GM19043 (cell line): ENCODE results near the gene PCNX3.

Experiments
- ATAC-seq: cut with Tn5 transposase; IDR thresholded peaks from one replicate; pipeline ENCODE4 v1.9.1; 2021; ENCODE audit warnings: low read depth; ENCODE audit not compliant: unreplicated experiment

Gene PCNX3

DNA sequence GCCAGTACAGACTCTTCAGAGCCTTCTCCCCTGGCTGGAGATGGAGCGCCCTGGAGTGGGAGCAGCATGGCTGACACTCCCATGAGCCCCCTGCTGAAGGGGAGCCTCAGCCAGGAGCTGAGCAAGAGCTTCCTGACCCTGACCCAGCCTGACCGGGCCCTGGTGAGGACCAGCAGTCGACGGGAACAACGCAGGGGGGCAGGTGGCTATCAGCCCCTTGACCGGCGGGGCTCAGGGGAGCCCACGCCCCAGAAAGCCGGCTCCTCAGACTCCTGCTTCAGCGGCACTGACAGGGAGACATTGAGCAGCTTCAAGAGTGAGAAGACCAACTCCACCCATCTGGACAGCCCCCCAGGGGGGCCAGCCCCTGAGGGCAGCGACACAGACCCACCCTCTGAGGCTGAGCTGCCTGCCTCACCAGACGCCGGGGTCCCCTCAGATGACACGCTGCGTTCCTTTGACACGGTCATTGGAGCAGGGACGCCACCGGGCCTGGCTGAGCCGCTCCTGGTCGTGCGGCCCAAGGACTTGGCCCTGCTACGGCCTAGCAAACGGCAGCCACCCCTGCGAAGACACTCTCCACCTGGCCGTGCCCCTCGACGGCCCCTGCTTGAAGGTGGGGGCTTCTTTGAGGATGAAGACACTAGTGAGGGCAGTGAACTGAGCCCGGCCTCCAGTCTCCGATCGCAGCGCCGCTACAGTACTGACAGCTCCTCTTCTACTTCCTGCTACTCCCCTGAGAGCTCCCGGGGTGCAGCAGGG is 2.6 kb downstream of the PCNX3 start:
- ATAC-seq, result no peak

DNA sequence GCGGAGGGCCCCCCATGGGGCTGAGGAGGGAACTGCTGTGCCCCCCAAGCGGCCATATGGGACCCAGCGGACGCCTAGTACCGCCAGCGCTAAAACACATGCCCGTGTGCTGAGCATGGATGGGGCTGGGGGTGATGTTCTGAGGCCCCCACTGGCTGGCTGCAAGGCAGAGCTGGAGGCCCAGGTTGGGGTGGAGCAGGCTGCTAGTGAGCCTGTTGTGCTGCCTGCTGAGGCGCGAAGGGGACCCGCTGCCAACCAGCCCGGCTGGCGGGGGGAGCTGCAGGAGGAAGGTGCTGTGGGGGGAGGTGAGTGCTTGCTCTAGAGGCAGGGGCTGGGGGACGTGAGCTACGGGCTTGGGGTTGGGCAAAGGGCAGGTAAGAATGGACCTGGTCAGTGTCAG is 3.2 kb downstream of the PCNX3 start:
- ATAC-seq, result no peak

- ATAC-seq, result no peak
These were observed 3.8 kb downstream of the PCNX3 start for GRCh38 chr11:65619281-65619928.

- ATAC-seq, result no peak
These were observed 5.1 kb downstream of the PCNX3 start for GRCh38 chr11:65620666-65621065.

DNA sequence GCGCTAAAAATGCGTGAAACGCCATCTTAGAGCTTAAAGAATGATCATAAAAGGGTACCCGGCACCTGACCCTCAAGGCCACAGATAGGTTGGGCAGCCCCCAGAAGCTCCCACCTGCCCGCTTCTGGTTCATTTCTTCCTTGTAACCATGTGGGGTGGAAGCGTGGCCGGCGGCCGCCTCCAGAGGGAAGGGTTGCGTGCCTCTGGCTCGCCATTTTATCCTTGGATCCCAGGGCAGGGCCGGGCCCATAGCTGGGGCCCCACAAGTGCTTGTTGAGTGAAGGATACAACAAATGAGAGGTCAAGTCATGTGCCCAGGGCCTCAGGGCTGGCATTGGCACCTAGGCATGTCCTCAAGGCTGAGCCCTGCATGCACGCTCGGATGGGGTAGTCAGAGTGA is 5.9 kb downstream of the PCNX3 start:
- ATAC-seq, result no peak

DNA sequence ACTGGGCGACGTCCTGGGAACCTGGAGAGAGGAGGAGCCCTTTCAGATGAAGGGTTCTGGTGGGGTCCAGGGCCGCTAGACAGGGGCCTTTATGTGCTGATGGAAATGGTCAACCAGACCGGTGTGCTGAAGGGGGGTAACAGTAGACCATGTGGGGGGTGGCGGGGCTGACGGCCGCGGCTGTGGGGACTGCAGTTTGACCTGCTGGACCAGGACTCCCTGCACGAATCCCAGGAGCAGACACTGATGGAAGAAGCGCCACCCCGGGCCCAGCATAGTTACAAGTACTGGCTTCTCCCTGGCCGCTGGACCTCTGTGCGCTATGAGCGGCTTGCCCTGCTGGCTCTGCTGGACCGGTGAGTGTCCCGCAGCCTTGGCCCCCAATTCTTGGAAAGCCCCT is 6.4 kb downstream of the PCNX3 start:
- no peak for ATAC-seq

DNA sequence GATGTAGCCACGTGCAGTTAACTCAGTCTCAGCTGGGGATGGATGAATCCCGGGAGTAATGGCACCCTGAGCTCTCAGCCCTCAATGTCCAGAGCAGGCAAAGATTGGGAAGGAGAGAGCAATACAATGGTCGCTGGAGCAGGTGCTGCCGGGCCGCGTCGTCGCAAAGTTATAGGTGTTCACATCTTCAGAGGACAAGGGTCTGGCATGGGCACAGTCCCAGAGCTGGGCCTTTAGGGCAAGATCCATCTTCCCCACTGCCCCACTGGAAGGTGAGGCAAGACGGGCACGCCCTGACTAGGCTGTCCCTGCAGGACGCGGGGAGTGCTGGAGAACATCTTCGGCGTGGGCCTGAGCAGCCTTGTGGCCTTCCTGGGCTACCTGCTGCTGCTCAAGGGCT is 7.6 kb downstream of the PCNX3 start:
- ATAC-seq, result no peak

DNA sequence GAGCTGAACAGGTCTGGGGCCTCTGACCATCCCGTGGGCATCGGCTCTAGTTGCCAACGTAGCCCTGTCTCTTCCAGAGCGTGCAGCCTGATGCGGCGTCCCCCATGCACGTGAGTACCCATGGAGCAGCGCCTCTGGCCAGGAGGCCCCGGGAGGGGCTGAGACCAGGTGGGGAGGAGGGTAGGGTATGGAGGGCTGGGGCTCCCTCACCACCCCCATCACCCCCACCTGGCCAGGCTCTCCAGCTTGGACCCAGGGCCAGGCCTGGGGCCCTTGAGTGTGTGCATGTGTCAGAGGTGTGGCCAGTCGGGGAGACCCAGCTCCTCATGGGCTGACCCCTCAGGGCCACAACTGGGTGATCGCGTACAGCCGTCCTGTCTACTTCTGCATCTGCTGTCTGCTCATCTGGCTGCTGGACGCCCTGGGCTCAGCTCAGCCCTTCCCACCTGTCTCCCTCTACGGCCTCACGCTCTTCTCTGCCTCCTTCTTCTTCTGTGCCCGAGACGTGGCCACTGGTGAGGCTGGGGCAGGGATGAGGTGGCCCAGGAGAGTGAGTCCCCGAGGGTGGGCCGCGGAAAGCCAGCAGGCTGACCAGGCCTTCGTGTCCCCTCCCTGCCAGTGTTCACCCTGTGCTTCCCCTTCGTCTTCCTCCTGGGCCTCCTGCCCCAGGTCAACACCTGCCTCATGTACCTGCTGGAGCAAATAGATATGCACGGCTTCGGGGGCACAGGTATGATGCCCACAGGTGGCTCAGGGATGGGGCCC is 8.5 kb downstream of the PCNX3 start:
- ATAC-seq, result no peak

GRCh38 chr11:65624931-65625627 is 9.5 kb downstream of the PCNX3 start:
- no peak for ATAC-seq

GRCh38 chr11:65625628-65626342 is 10.2 kb downstream of the PCNX3 start:
- no peak for ATAC-seq

GRCh38 chr11:65627202-65627601 is 11.6 kb downstream of the PCNX3 start:
- ATAC-seq, result no peak

GRCh38 chr11:65629579-65629978 is 14.0 kb downstream of the PCNX3 start:
- no peak for ATAC-seq

- ATAC-seq, result no peak
These were observed 14.6 kb downstream of the PCNX3 start for GRCh38 chr11:65630215-65630614.

- no peak for ATAC-seq
These were observed 18.0 kb downstream of the PCNX3 start for GRCh38 chr11:65633390-65634108.

DNA sequence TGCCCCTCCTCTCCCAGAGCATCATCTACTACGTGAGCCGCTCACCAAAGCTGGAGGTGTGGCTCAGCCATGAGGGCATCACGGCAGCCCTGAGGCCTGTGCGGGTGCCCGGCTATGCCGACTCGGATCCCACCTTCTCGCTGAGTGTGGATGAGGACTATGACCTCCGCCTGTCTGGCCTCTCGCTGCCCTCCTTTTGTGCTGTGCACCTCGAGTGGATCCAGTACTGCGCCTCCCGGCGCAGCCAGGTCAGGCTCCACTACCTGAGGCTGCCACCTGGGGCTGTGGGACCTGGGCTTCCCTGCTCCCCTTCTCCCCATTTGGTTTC is 18.5 kb downstream of the PCNX3 start:
- no peak for ATAC-seq

DNA sequence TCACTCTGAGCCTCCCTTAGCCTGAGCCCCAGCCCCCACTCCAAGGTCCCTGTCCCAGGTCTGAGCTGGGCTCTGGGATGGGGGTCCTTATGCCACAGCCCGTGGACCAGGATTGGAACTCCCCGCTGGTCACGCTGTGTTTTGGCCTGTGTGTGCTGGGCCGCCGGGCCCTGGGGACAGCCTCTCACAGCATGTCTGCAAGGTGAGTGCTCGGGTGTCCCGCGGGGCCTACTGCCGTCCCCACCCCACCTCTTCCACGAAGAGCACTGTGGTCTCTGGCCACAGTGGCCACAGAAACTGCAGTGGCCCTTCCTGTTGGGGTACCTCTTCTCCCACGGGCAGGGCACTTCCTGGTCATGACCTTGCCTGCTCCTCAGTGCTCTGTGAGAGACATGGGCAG is 18.9 kb downstream of the PCNX3 start:
- ATAC-seq, result no peak

DNA sequence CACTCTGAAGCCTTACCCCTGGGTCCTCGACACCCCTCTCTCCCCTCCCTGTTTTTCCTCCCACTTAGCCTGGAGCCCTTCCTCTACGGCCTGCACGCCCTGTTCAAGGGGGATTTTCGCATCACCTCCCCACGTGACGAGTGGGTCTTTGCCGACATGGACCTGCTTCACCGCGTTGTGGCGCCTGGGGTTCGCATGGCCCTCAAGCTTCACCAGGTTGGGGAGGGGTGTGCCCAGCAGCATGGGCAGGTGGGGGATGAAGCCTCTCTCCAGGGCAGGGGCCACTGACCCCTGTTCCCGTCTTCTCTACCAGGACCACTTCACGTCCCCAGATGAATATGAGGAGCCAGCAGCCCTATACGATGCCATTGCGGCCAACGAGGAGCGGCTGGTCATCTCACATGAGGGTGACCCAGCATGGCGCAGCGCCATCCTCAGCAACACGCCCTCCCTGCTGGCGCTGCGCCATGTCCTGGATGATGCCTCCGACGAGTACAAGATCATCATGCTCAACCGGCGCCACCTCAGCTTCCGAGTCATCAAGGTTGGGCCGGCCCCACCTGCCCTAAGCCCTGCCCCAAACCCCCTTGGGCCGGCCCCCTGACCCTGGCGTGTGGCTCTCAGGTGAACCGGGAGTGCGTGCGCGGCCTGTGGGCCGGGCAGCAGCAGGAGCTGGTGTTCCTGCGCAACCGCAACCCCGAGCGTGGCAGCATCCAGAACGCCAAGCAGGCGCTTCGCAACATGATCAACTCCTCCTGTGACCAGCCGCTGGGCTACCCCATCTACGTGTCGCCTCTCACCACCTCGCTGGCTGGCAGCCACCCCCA is 19.5 kb downstream of the PCNX3 start:
- ATAC-seq, result no peak

DNA sequence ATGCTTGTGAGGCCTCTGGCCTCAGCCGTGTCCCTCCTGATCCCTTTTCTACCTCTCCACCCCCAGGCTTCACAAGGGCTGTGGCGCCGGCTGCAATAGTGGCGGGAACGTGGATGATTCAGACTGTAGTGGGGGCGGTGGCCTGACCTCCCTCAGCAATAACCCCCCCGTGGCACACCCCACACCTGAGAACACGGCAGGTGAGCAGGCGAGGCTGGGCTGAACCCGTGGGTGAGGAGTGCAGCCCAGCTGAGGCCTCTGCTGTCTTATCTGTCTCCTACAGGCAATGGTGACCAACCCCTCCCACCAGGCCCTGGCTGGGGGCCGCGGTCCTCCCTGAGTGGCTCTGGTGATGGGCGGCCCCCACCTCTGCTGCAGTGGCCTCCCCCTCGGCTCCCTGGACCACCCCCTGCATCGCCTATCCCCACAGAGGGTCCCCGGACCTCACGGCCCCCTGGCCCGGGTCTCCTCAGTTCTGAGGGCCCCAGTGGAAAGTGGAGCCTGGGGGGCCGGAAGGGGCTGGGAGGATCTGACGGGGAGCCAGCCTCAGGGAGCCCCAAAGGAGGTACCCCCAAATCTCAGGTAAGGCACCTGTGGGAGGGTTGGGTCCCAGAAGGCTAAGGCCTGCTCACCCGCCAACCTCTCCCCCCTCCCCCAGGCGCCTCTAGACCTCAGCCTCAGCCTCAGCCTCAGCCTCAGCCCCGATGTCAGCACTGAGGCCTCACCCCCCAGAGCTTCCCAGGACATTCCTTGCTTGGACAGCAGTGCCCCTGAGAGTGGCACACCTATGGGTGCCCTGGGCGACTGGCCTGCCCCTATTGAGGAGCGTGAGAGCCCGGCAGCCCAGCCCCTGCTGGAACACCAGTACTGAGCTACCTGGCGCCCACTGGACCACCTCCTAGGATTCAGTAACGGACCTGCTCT is 20.8 kb downstream of the PCNX3 start:
- no peak for ATAC-seq
